ENCODE results near the gene GRIK2. TPM values are rescaled to one million over a fixed set of nuclear protein-coding genes. Genes with fewer than 3 reads are reported as not detected.

GRIK2 gene
- total RNA-seq, 1 experiment from 2014 or later, result 6.6 TPM

DNA sequence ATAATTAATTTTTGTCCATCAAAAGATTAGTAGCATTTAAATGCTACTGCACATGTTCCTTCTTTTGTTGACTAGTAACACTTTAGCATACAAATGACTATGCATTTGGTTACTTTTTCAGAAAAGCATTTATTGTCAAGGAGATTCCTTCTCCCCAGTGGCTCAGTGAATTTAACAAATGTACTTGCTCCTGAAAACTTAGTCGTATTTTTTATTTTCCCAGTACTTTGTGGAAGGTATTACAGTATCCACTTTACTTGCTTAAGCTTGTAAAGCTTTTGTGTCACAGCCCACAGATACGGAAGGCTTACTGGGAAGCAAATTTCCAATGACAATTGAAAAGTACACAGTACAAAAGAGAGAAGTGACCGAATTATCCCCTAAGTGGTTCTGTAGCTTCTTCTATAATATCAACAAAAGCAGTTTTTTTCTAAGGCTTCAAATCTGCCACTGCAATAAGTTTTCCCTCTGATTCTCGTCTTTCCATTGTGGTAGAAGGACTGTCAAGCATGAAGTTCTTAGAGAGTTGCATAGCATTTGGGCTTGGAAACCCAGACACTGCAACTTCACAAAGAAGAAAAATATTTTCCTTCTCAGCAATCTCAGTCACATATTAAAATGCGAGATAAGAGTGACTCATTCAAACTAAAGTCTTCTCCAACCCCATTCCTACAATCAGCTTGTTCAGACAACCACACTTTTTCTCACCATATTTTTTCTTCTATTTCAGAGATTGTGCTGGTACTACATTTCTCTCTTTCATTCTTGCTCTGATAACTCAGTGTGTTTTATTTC lies 431.2 kb downstream of the GRIK2 start:
- in situ Hi-C loops (cut with HindIII; ENCODE audit: low pct_unique_long_range_greater_than_20kb, low sequenced_read_pairs) (no loop called here), intact Hi-C loops (cut with micrococcal nuclease; ENCODE audit: unreplicated experiment) (no loop called here)
- Histone ChIP-seq H3K27ac (ENCODE audit: low read length) (no peak overlapping the region), H3K4me3 (ENCODE audit: low read depth in 2 of 2, low read length in 2 of 2) (no peak overlapping the region), H3K9me3 (ENCODE audit: control insufficient read depth, insufficient read depth, low read depth, low read length) (no peaks in the 10 kb centered on the region), H3K27me3 (ENCODE audit: control insufficient read depth, insufficient read depth, low read length) (no peaks in the 10 kb centered on the region), H3K4me1 (ENCODE audit: control insufficient read depth, insufficient read depth, low read length) (no peaks in the 10 kb centered on the region), H3K36me3 (ENCODE audit: control insufficient read depth, insufficient read depth, low read length) (no peaks in the 10 kb centered on the region)
- POLR2A ChIA-PET, result no interaction called here
- no peak for DNase-seq (ENCODE audit: low read depth, low spot score)
- CTCF ChIA-PET, result no interaction called here
- TF ChIP-seq SIN3A (IDR thresholded peaks at IDR 0.05; ENCODE audit: borderline replicate concordance, insufficient read depth, low read depth, low read length) (no peak), TCF7L2 (IDR thresholded peaks at IDR 0.05; ENCODE audit: low read depth, low read length) (no peak)
- BruUV-seq (replicated peaks), result no TSS peak
- no peak for ATAC-seq

DNA sequence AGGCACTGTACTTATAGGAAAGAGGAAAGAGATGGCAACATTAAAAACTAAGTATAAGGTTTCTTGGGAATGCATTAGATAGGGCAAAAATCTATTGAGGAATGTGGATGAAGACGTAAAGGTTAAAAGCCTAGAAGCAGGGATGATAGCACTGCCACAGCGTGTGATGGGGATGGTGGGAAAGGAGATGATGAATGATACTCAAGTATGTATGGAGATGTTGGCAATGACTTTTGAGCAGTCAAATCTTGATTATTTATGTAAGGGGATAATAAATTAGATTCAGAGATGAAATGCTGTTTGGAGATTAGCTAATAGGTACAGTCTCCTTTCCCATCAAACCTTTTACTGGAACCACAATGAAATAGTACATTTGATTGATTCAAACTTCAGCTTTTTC lies 432.8 kb downstream of the GRIK2 start:
- ATAC-seq, result no peak
- CTCF ChIA-PET, result no interaction called here
- BruUV-seq (replicated peaks), result no TSS peak

More for the DNA sequence above, 432.8 kb downstream of the GRIK2 start:
- Histone ChIP-seq H3K4me1 (ENCODE audit: control insufficient read depth, insufficient read depth, low read length) (no peaks in the 10 kb centered on the region), H3K4me3 (ENCODE audit: low read depth in 2 of 2, low read length in 2 of 2) (no peak overlapping the region), H3K9me3 (ENCODE audit: control insufficient read depth, insufficient read depth, low read depth, low read length) (no peaks in the 10 kb centered on the region), H3K27ac (ENCODE audit: low read length) (no peak overlapping the region), H3K36me3 (ENCODE audit: control insufficient read depth, insufficient read depth, low read length) (no peaks in the 10 kb centered on the region), H3K27me3 (ENCODE audit: control insufficient read depth, insufficient read depth, low read length) (no peaks in the 10 kb centered on the region)
- TF ChIP-seq, protein P1, sequence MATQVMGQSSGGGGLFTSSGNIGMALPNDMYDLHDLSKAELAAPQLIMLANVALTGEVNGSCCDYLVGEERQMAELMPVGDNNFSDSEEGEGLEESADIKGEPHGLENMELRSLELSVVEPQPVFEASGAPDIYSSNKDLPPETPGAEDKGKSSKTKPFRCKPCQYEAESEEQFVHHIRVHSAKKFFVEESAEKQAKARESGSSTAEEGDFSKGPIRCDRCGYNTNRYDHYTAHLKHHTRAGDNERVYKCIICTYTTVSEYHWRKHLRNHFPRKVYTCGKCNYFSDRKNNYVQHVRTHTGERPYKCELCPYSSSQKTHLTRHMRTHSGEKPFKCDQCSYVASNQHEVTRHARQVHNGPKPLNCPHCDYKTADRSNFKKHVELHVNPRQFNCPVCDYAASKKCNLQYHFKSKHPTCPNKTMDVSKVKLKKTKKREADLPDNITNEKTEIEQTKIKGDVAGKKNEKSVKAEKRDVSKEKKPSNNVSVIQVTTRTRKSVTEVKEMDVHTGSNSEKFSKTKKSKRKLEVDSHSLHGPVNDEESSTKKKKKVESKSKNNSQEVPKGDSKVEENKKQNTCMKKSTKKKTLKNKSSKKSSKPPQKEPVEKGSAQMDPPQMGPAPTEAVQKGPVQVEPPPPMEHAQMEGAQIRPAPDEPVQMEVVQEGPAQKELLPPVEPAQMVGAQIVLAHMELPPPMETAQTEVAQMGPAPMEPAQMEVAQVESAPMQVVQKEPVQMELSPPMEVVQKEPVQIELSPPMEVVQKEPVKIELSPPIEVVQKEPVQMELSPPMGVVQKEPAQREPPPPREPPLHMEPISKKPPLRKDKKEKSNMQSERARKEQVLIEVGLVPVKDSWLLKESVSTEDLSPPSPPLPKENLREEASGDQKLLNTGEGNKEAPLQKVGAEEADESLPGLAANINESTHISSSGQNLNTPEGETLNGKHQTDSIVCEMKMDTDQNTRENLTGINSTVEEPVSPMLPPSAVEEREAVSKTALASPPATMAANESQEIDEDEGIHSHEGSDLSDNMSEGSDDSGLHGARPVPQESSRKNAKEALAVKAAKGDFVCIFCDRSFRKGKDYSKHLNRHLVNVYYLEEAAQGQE (IDR thresholded peaks at IDR 0.05; ENCODE audit: insufficient read depth in 1 of 2, low read depth in 2 of 2, low read length in 1 of 2), result no peak
- no peak for TF ChIP-seq SIN3A (IDR thresholded peaks at IDR 0.05; ENCODE audit: borderline replicate concordance, insufficient read depth, low read depth, low read length)
- TF ChIP-seq, protein P2, sequence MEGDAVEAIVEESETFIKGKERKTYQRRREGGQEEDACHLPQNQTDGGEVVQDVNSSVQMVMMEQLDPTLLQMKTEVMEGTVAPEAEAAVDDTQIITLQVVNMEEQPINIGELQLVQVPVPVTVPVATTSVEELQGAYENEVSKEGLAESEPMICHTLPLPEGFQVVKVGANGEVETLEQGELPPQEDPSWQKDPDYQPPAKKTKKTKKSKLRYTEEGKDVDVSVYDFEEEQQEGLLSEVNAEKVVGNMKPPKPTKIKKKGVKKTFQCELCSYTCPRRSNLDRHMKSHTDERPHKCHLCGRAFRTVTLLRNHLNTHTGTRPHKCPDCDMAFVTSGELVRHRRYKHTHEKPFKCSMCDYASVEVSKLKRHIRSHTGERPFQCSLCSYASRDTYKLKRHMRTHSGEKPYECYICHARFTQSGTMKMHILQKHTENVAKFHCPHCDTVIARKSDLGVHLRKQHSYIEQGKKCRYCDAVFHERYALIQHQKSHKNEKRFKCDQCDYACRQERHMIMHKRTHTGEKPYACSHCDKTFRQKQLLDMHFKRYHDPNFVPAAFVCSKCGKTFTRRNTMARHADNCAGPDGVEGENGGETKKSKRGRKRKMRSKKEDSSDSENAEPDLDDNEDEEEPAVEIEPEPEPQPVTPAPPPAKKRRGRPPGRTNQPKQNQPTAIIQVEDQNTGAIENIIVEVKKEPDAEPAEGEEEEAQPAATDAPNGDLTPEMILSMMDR (IDR thresholded peaks at IDR 0.05), result no peak
- POLR2A ChIA-PET, result no interaction called here
- DNase-seq (ENCODE audit: low read depth, low spot score), result no peak
- intact Hi-C loops (cut with micrococcal nuclease; ENCODE audit: unreplicated experiment), result no loop called here
- in situ Hi-C loops (cut with HindIII; ENCODE audit: low pct_unique_long_range_greater_than_20kb, low sequenced_read_pairs), result no loop called here
